Measurements from ENCODE around the gene FHAD1. TPM values are rescaled to one million over a fixed set of nuclear protein-coding genes. Genes with fewer than 3 reads are reported as not detected.

Gene FHAD1
- total RNA-seq, 3 donors from 2014 or later (not counting 1 experiment from before 2014, with no cell fraction given) = 0.72 to 1.9 (median 1.7) TPM

- ATAC-seq = no peak
- H3K4me3 ChIP-seq (ENCODE audit: low read length) = no peak overlapping the region
- H3K36me3 ChIP-seq (ENCODE audit: control insufficient read depth, insufficient read depth, low read length) = no peaks in the 10 kb centered on the region
- no peak overlapping the region for H3K27ac ChIP-seq (ENCODE audit: low read length)
- H3K27ac Mint-ChIP-seq = no peak overlapping the region
- intact Hi-C loops (cut with micrococcal nuclease) = no loop called here
- peaks cover 4% of the 10 kb centered on the region for H3K4me1 ChIP-seq (ENCODE audit: control insufficient read depth, insufficient read depth, low read length)
- peaks cover 16 to 17% of the 10 kb centered on the region in 2 donors for H3K27me3 Mint-ChIP-seq (ENCODE audit: low read depth in 2 of 2)
- 89% methylated on average over 11 of the region's 11 CpGs for WGBS (ENCODE audit: insufficient coverage)
- H3K36me3 Mint-ChIP-seq = no peaks in the 10 kb centered on the region
- TF ChIP-seq, protein P1, sequence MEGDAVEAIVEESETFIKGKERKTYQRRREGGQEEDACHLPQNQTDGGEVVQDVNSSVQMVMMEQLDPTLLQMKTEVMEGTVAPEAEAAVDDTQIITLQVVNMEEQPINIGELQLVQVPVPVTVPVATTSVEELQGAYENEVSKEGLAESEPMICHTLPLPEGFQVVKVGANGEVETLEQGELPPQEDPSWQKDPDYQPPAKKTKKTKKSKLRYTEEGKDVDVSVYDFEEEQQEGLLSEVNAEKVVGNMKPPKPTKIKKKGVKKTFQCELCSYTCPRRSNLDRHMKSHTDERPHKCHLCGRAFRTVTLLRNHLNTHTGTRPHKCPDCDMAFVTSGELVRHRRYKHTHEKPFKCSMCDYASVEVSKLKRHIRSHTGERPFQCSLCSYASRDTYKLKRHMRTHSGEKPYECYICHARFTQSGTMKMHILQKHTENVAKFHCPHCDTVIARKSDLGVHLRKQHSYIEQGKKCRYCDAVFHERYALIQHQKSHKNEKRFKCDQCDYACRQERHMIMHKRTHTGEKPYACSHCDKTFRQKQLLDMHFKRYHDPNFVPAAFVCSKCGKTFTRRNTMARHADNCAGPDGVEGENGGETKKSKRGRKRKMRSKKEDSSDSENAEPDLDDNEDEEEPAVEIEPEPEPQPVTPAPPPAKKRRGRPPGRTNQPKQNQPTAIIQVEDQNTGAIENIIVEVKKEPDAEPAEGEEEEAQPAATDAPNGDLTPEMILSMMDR (IDR thresholded peaks at IDR 0.05) = no peak
- no peaks in the 10 kb centered on the region for H3K9me3 ChIP-seq (ENCODE audit: control insufficient read depth, insufficient read depth, low read length)
- H3K4me1 Mint-ChIP-seq = peaks cover 5% of the 10 kb centered on the region in 2 donors
- H3K9me3 Mint-ChIP-seq = no peaks in the 10 kb centered on the region
- no peaks in the 10 kb centered on the region for H3K27me3 ChIP-seq (ENCODE audit: control insufficient read depth, insufficient read depth, low read length)
- H3K4me3 Mint-ChIP-seq = no peak overlapping the region
- DNase-seq = no peak
Measured at GRCh38 chr1:15276691-15277446, 29.8 kb downstream of the FHAD1 start.

- H3K27ac ChIP-seq (ENCODE audit: low read length) = no peak overlapping the region
- peaks cover 2% of the 10 kb centered on the region in 2 donors for H3K4me1 Mint-ChIP-seq
- DNase-seq = no peak
- H3K36me3 ChIP-seq (ENCODE audit: control insufficient read depth, insufficient read depth, low read length) = no peaks in the 10 kb centered on the region
- H3K4me1 ChIP-seq (ENCODE audit: control insufficient read depth, insufficient read depth, low read length) = peaks cover under 1% of the 10 kb centered on the region
- WGBS (ENCODE audit: insufficient coverage) = 83% methylated on average over 5 of the region's 5 CpGs
- H3K9me3 ChIP-seq (ENCODE audit: control insufficient read depth, insufficient read depth, low read length) = no peaks in the 10 kb centered on the region
- TF ChIP-seq, protein P1 (IDR thresholded peaks at IDR 0.05) = no peak
- no peak for ATAC-seq
- H3K27me3 ChIP-seq (ENCODE audit: control insufficient read depth, insufficient read depth, low read length) = no peaks in the 10 kb centered on the region
- H3K27ac Mint-ChIP-seq = no peak overlapping the region
- no peaks in the 10 kb centered on the region for H3K9me3 Mint-ChIP-seq
- no peak overlapping the region for H3K4me3 Mint-ChIP-seq
- peaks cover 11% of the 10 kb centered on the region in 2 donors for H3K27me3 Mint-ChIP-seq (ENCODE audit: low read depth in 2 of 2)
- no peak overlapping the region for H3K4me3 ChIP-seq (ENCODE audit: low read length)
- H3K36me3 Mint-ChIP-seq = no peaks in the 10 kb centered on the region
- intact Hi-C loops (cut with micrococcal nuclease) = no loop called here
Measured at GRCh38 chr1:15277447-15277838, 30.4 kb downstream of the FHAD1 start.

DNA sequence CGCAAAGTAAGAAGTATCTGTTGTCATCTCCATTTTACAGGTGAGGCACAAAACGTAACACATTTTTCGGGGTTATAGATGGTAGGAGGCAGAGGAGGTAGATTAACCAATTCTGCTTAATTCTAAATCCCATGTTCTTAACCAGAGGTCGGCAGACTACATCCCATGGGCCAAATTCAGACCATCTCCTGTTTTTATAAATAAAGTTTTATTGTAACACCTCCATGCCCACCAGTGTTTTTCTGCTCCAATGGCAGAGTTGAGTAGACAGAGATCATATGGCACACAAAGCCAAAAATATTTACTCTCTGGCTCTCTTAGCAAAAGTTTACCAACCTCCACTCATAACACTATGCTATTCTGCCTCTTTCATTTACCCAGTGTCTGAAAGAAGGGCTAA is 30.9 kb downstream of the FHAD1 start:
- Histone ChIP-seq H3K4me3 (ENCODE audit: low read length) (no peak overlapping the region), H3K9me3 (ENCODE audit: control insufficient read depth, insufficient read depth, low read length) (no peaks in the 10 kb centered on the region), H3K36me3 (ENCODE audit: control insufficient read depth, insufficient read depth, low read length) (no peaks in the 10 kb centered on the region), H3K27me3 (ENCODE audit: control insufficient read depth, insufficient read depth, low read length) (no peaks in the 10 kb centered on the region), H3K27ac (ENCODE audit: low read length) (no peak overlapping the region), H3K4me1 (ENCODE audit: control insufficient read depth, insufficient read depth, low read length) (no peaks in the 10 kb centered on the region)
- Mint-ChIP-seq H3K36me3 (no peaks in the 10 kb centered on the region), H3K4me1 (no peaks in the 10 kb centered on the region), H3K9me3 (no peaks in the 10 kb centered on the region), H3K4me3 (no peak overlapping the region), H3K27ac (no peak overlapping the region), H3K27me3 (ENCODE audit: low read depth in 2 of 2) (peaks cover 8% of the 10 kb centered on the region in 2 donors)
- TF ChIP-seq, protein P1 (IDR thresholded peaks at IDR 0.05) = no peak
- DNase-seq (no peak), ATAC-seq (no peak)
- WGBS (ENCODE audit: insufficient coverage) = no CpG with 5 or more reads among the region's 4 CpGs
- intact Hi-C loops (cut with micrococcal nuclease) = no loop called here
